Stimulated activated CD4-positive, alpha-beta T cell treated with anti-CD3 and anti-CD28 coated beads, TNF-alpha, amount 100 ng/mL, for 24 hours (primary cell): ENCODE data around the gene LRRC43.

Experiments used
- DNase-seq, 3 experiments: peaks; one replicate each; pipeline ENCODE4 v3.0.0-alpha.2; 2020; ENCODE audit warnings: low read depth in 3 of 3

Gene LRRC43

DNA sequence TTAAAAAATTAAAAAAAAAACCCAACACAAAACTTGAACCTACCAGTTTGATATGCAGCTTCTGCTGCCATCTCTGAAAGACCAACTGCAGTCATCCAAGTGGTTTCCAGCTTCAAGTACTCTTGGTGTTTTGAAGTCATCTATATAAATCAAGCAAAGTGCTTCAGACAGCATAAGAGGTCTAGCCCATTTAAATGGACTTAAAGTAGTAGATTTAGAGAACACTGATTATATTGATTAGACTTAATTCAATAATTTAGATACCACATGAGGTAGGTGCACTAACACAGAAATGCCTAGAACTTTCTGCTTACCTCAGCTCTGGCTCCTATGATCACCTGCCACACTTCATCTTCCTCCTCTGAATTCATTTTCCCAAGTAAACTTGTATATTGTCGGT lies 33.5 kb downstream of the LRRC43 start:
- DNase-seq = no peak

GRCh38 chr12:122225683-122226365 lies 42.9 kb downstream of the LRRC43 start, which contains the start of gene DIABLO:
DIABLO (minus strand) TSS chr12:122226052; CDS start chr12:122226014, 38 bp downstream.
- DNase-seq = peak; percentile 99 to 100 (median 99)

DNA sequence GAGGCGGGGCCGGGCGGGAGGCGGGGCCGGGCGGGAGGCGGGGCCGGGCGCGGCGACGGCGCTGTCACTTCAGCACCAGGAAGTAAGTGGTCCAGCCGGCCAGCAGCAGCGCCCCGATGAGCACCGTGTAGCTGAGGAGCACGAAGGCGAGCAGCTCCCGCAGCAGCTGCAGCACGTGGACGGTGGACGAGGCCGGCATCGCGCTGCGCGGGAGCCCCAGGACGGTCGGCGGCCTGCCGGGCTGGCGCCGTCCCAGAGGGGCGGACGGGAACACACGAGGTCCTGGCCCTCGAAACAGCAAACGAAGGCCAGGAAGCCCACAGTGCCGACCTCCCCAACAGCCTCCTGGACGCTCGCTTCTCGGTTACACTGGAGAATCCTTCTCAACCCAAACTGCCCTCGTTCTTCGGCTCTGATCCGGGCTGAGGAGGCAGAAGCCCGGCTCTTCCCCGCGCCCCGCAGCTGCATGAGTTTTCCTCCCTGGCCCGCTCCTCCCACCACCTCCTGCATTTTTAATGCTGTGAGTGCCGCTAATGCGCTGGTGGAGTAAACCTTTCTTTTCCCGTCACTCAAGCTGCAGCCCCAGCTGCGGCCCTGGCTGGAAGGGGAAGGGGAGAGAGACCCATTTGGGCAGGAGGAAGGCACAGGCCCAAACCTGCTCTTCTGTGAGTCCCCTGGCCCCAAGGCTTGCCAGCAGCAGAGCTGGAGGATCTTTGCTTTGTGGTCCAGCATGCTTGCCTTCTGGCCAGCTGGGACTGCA lies 43.6 kb downstream of the LRRC43 start:
- no peak for DNase-seq

GRCh38 chr12:122227341-122227740 lies 44.4 kb downstream of the LRRC43 start:
- DNase-seq = no peak

DNA sequence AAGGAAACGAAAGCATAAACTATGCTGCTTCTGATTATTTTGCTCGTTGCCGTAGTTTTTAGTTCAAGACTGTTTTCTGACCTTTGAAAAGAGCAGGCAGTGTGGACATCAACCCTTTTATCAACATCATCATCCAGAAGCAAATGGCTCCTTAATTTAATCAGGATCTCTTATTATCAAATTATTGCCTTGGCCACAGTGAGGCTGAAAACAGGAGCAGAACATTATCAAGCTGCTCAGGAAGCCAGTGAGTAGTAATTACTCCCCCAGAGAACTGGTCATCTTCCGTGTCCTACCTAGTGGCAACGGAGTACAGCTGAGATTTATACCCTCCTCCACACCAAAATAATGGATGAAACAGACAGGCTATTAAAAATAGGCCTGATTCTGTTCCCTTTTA lies 45.2 kb downstream of the LRRC43 start:
- no peak for DNase-seq

DNA sequence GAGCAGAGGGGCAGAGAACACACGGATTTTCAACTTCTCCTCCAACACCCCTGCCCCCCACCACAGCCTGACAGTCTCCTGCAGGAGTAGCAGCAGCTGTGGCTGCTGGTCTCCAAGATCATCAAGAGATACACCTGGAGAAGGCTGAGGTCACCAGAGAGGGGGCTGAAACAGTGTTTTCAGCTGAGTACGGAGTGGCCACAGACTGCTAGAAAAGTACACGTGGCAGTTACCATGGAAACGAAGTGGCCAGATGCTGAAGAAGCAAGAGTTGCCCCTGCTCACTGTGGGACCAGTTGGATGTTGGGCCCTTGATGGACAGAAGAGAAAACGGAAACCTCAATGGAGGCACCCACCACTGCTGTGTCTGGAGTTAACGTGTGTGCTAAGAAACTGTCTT lies 47.9 kb downstream of the LRRC43 start:
- no peak for DNase-seq

- DNase-seq = no peak
These were observed 49.8 kb downstream of the LRRC43 start for GRCh38 chr12:122232691-122233090.

GRCh38 chr12:122235741-122236140 lies 52.8 kb downstream of the LRRC43 start:
- DNase-seq = no peak

GRCh38 chr12:122238861-122239260 lies 55.9 kb downstream of the LRRC43 start:
- no peak for DNase-seq

- no peak for DNase-seq
These were observed 61.0 kb downstream of the LRRC43 start for GRCh38 chr12:122243965-122244364.

DNA sequence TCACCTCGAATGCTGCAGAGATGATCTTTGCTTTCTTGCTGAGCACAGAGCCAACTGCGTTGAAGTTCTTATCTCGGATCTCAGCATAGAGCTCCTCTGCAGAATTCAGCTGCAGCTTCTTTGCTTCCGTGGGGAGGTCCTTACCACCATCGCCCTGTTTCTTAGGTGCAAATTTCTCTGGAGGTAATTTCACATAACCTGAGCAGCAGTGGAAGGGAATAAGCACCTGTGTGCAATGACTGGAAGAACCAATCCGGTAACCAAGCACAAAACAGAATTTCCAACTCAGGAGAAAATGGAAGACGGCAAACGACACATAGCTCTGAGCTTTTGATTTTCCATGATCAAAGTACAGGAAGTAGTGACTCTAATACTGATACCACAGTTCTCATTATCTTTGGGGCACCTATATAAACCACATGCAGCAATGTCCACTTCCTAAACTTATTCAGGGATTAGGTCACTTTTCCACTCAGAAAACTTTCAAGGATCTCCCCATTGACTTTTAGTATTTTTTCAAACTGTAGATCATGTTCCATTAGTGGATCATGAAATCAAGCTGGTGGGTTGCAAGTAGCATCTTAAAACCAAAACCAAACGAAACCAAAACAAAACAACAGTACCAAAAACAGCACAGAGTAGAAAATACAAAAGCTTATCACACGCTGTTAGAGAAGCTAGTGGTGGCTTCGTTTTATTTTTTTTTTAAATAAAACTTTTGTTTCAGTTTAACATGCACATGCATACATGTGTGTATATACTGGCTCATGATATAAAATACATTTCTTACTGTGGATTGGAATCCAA lies 61.8 kb downstream of the LRRC43 start:
- no peak for DNase-seq

DNA sequence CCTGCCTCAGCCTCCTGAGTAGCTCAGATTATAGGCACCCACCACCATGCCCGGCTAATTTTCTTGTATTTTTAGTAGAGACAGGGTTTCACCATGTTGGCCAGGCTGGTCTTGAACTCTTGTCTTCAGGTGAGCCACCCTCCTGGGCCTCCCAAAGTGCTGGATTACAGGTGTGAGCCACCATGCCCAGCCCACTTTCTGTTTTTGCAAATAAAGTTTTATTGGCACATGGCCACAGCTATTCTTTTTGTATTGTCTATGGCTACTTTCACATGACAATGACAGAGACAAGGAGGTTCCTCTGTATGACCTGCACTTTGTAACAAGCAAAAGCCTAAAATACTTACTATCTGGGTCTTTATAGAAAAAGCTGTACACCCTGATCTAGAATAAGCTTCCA lies 62.6 kb downstream of the LRRC43 start:
- no peak for DNase-seq

DNA sequence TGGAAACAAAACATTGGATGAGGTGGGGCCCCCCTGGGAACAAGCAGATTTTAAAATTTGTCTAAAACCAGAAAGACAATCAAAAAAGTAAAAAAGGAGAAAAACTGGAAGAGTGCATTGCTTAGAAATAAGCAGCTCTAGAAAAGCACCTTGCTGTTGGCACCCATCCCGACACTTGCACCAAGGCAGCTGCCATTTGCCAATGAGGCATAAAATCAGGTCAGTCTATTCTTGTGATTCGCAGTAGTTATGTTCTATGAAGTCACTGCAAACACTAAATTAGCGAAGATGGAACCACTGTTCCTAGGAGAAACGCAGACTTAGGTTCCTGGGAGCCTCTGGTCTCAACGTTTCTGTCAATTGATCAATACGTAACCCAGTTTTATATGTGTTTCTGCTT lies 67.1 kb downstream of the LRRC43 start:
- no peak for DNase-seq

DNA sequence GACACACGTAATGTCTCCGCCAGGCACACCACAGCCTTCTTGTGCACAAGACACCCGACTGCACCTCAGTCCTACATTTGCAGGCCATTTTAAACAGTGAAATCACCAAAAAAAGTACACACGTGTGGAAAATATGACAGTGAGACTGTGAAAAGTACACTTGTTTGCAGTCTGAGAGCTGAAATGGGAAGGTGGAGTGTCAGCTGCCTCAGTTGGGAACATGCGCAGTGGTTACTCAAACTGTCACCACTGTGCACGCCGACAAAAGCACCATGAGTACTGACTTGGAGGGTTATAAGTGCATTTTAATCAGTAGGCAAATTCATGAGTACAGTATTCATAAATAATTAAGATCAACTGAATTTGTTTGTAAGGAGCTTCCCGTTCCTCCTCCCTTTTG lies 67.6 kb downstream of the LRRC43 start:
- DNase-seq = no peak
